CD4-positive, alpha-beta memory T cell (primary cell): ENCODE data around the gene CSTF1. TPM values are rescaled to one million over a fixed set of nuclear protein-coding genes. Genes with fewer than 3 reads are reported as not detected.
A peak's percentile ranks its signal among the peaks of the same experiment; 100 is the strongest.

Experiments used
- CTCF ChIA-PET: fragments of 350-600 bp; sonication (Branson Sonifier 250); formaldehyde crosslinking; loops from one replicate; lab custom pipeline; 2021; ENCODE audit warnings: inconsistent platforms; ENCODE audit not compliant: partially characterized antibody; lab: Charles Lee
- POLR2A ChIA-PET: fragments of 350-600 bp; sonication (Branson Sonifier 250); formaldehyde crosslinking; loops from one replicate; lab custom pipeline; 2021; ENCODE audit not compliant: partially characterized antibody; lab: Charles Lee
- DNase-seq, 5 donors: peaks; one replicate each; pipeline versions ENCODE4 v3.0.0 to v3.0.0-alpha.2; 2020 to 2022; ENCODE audit warnings: mixed read lengths in 1 of 5
- H3K27ac ChIP-seq: one replicate; pipeline ENCODE4 v1.7.0; 2013; ENCODE audit warnings: low read depth, low read length
- H3K27me3 ChIP-seq: 2 replicates; pipeline ENCODE4 v1.7.0; 2013; ENCODE audit warnings: mild to moderate bottlenecking, low read length, moderate library complexity; ENCODE audit not compliant: insufficient read depth
- H3K36me3 ChIP-seq: 2 replicates; pipeline ENCODE4 v1.7.0; 2013; ENCODE audit warnings: mild to moderate bottlenecking, low read length, moderate library complexity; ENCODE audit not compliant: insufficient read depth
- H3K4me1 ChIP-seq: 2 replicates; pipeline ENCODE4 v1.7.0; 2013; ENCODE audit warnings: mild to moderate bottlenecking, low read length, moderate library complexity; ENCODE audit not compliant: insufficient read depth
- H3K4me3 ChIP-seq, 2 donors: one replicate each; pipeline ENCODE4 v1.7.0; 2013; ENCODE audit warnings: low read length in 2 of 2, mild to moderate bottlenecking in 1 of 2
- H3K9me3 ChIP-seq, 2 donors: one replicate each; pipeline ENCODE4 v1.7.0; 2013; ENCODE audit warnings: low read length in 2 of 2, control low read depth in 1 of 2; ENCODE audit not compliant: control insufficient read depth in 1 of 2
- H3K27ac Mint-ChIP-seq, 7 donors: one replicate each; pipeline ENCODE4 v1.8.0; 2020 to 2021; ENCODE audit warnings: mixed read lengths in 7 of 7, mild to moderate bottlenecking in 6 of 7, inconsistent platforms in 3 of 7, moderate library complexity in 3 of 7
- H3K27me3 Mint-ChIP-seq, 2 donors: one replicate each; pipeline ENCODE4 v1.8.0; 2020 to 2021; ENCODE audit warnings: mixed read lengths in 2 of 2
- H3K36me3 Mint-ChIP-seq, 2 donors: one replicate each; pipeline ENCODE4 v1.8.0; 2020 to 2021; ENCODE audit warnings: mixed read lengths in 2 of 2, inconsistent platforms in 1 of 2, mild to moderate bottlenecking in 1 of 2
- H3K4me1 Mint-ChIP-seq, 4 donors: one replicate each; pipeline ENCODE4 v1.8.0; 2020 to 2021; ENCODE audit warnings: mixed read lengths in 4 of 4, mild to moderate bottlenecking in 1 of 4
- H3K4me3 Mint-ChIP-seq, 8 donors: one replicate each; pipeline ENCODE4 v1.8.0; 2020 to 2021; ENCODE audit warnings: mixed read lengths in 8 of 8, mild to moderate bottlenecking in 7 of 8, moderate library complexity in 6 of 8, inconsistent platforms in 3 of 8
- H3K9me3 Mint-ChIP-seq, 8 donors: one replicate each; pipeline ENCODE4 v1.8.0; 2020 to 2021; ENCODE audit warnings: mixed read lengths in 8 of 8, mild to moderate bottlenecking in 5 of 8, inconsistent platforms in 3 of 8, moderate library complexity in 1 of 8
- intact Hi-C: fragments of 100-400 bp; cut with micrococcal nuclease; formaldehyde crosslinking; loops from one replicate; pipeline ENCODE4 v1.15.1; 2023
- polyA plus RNA-seq, 2 donors: library from polyadenylated mRNA; unstranded; fragments of 300-500 nt; fragmentation: Illumina TruSeq; gene quantifications; one replicate each; pipeline ENCODE4 v1.2.3, GENCODE V29; 2021
- total RNA-seq, 2 experiments: library from RNA; stranded (reverse); gene quantifications; one replicate each; pipeline ENCODE4 v1.2.3, GENCODE V29; 2021

The CSTF1 gene
- total and polyA plus RNA-seq, 4 experiments from 2014 or later: 40.9 to 55.3 (median 49.0) TPM

DNA sequence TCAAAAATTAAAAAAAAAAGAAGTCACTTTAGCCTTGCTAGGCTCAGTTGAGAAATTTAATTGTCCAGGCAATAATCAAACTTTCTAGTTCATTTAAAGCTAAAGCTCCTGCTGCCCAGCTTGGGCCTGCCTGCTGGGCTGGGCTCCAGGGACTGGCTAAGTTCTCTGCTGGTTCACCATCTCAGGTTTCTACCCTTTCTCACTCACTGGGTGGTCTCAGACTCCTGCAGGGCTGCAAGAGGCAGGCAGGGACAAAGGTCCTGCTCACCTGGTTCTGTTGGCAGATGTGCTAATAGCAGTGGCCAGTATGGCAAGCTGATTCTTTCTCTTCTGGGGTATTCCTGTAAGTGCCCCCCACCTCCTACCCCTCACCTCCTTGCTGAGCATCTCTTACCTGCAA lies 54.8 kb downstream of the CSTF1 start:
- no peak overlapping the region for H3K4me3 Mint-ChIP-seq
- no peak overlapping the region for H3K4me3 ChIP-seq
- no peaks in the 10 kb centered on the region for H3K9me3 Mint-ChIP-seq
- POLR2A ChIA-PET: interaction anchor here (0.9 to 2.0 kb wide), 3 partner anchors 10 to 55 kb away, joined by 3 to 4 read pairs (median 3); partner anchors contain the start of genes AURKA and CSTF1
- no peak overlapping the region for H3K27ac ChIP-seq
- H3K4me1 Mint-ChIP-seq: peaks cover 6 to 20% (median 12%) of the 10 kb centered on the region in 4 donors
- H3K9me3 ChIP-seq: no peaks in the 10 kb centered on the region
- H3K27me3 ChIP-seq: no peaks in the 10 kb centered on the region
- peak overlapping the region in 3 of 7 donors; percentile 29 to 71 (median 61) for H3K27ac Mint-ChIP-seq
- no peak for DNase-seq
- H3K27me3 Mint-ChIP-seq: no peaks in the 10 kb centered on the region
- peaks cover 7% of the 10 kb centered on the region for H3K4me1 ChIP-seq
- H3K36me3 Mint-ChIP-seq: peaks cover 18 to 61% of the 10 kb centered on the region in 2 donors
- intact Hi-C loops: no loop called here
- CTCF ChIA-PET: interaction anchor here (1.3 kb wide), 1 partner anchor 9 kb away, joined by 4 read pairs; no protein-coding TSS in a partner anchor
- H3K36me3 ChIP-seq: peaks cover 13% of the 10 kb centered on the region

DNA sequence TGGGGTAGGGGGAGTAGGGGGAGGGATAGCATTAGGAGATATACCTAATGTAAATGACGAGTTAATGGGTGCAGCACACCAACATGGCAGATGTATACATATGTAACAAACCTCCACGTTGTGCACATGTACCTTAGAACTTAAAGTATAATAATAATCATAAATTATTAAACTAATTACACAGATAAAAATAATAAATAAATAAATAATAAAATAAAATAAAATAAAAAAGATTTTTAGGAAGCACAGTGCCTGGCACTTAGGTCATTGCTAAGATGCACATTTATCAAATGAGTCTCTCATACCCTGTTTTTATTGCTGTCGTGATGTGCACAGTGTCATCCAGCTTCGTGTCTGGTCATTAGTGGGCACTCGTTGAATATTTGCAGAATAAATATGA lies 57.0 kb downstream of the CSTF1 start:
- Mint-ChIP-seq H3K27ac (no peak overlapping the region), H3K36me3 (peaks cover 18 to 63% of the 10 kb centered on the region in 2 donors), H3K27me3 (no peaks in the 10 kb centered on the region), H3K4me3 (no peak overlapping the region), H3K4me1 (peaks cover 4 to 23% (median 14%) of the 10 kb centered on the region in 4 donors), H3K9me3 (no peaks in the 10 kb centered on the region)
- no peak overlapping the region for H3K27ac ChIP-seq
- no peak for DNase-seq
- no peaks in the 10 kb centered on the region for H3K9me3 ChIP-seq
- H3K27me3 ChIP-seq: no peaks in the 10 kb centered on the region
- peaks cover 18% of the 10 kb centered on the region for H3K36me3 ChIP-seq
- POLR2A ChIA-PET: no interaction called here
- intact Hi-C loops: no loop called here
- H3K4me1 ChIP-seq: peaks cover 5% of the 10 kb centered on the region
- CTCF ChIA-PET: no interaction called here
- no peak overlapping the region for H3K4me3 ChIP-seq

DNA sequence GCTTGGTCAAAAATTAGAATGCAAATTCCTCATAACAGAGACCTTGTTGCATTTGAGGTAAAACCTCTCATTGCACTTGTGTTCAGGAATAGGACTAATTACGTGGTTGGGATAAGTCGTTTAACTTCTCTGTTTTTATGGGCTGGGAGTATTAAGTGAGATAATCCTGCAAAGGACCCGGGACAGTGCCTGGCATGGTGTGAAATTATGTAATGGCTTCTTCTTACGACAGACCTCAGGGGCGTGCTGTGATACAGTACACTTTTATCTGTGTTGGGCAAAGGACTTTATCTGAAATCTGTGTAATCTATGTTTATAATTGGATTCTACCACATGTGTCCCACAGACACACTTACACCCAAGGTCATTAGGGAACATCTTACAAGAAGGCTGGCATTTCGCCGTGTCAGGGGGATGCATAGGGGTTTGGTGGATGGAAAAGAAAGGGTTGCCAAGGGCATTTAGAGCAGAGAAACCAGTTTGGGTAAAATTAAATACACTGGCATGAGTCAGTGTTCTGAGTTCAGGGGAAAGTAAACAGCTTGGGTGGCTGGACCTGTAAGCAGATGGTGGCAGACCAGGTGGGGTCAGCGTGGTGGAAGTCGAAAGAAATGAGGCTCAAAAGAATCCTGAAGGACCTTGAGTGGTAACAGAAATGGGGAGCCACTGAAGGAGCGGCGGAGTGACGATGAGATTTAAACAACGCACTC lies 58.8 kb downstream of the CSTF1 start:
- Histone ChIP-seq H3K36me3 (peaks cover 18% of the 10 kb centered on the region), H3K27me3 (no peaks in the 10 kb centered on the region), H3K4me3 (no peak overlapping the region), H3K4me1 (peaks cover 15% of the 10 kb centered on the region), H3K27ac (no peak overlapping the region), H3K9me3 (no peaks in the 10 kb centered on the region)
- Mint-ChIP-seq H3K4me1 (peaks cover 13 to 37% (median 24%) of the 10 kb centered on the region in 4 donors), H3K27ac (peak overlapping the region in 4 of 7 donors; percentile 15 to 77 (median 43)), H3K27me3 (no peaks in the 10 kb centered on the region), H3K9me3 (peaks cover 0 to 2% (median 0%) of the 10 kb centered on the region in 8 donors), H3K36me3 (peaks cover 23 to 57% of the 10 kb centered on the region in 2 donors), H3K4me3 (no peak overlapping the region)
- ChIA-PET POLR2A (interaction anchor here (1.0 kb wide), 1 partner anchor 59 kb away, joined by 3 read pairs; the partner anchor contains the start of genes AURKA and CSTF1), CTCF (no interaction called here)
- DNase-seq: no peak
- intact Hi-C loops: no loop called here

DNA sequence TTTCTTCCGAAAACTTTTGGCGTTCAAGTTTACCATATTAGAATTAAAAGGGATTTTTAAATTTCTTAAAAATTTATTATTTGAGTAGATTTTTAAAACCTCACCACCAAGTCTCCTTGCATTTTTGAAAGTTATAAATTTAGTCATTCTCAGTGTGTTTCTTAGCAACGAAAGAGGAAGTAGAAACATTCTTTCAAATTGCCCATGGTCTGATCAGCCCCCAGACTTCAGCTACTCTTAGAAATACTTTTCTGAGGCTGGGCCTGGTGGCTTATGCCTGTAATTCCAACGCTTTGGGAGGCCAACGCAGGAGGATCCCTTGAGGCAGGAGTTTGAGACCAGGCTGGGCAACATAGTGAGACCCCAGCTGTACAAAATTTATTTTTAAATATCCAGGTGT lies 60.9 kb downstream of the CSTF1 start:
- ChIA-PET CTCF (interaction anchor here (1.3 kb wide), 1 partner anchor 14 kb away, joined by 3 read pairs; no protein-coding TSS in a partner anchor), POLR2A (interaction anchor here (0.5 to 2.3 kb wide), 2 partner anchors 10 to 41 kb away, joined by 3 to 7 read pairs; partner anchors contain the start of gene CASS4)
- Mint-ChIP-seq H3K27me3 (no peaks in the 10 kb centered on the region), H3K9me3 (peaks cover 0 to 2% (median 0%) of the 10 kb centered on the region in 8 donors), H3K4me1 (peaks cover 13 to 42% (median 28%) of the 10 kb centered on the region in 4 donors), H3K27ac (peak overlapping the region in 4 of 7 donors; percentile 22 to 87 (median 72)), H3K36me3 (peaks cover 22 to 50% of the 10 kb centered on the region in 2 donors), H3K4me3 (no peak overlapping the region)
- Histone ChIP-seq H3K4me1 (peaks cover 15% of the 10 kb centered on the region), H3K36me3 (peaks cover 16% of the 10 kb centered on the region), H3K27ac (no peak overlapping the region), H3K27me3 (no peaks in the 10 kb centered on the region), H3K9me3 (no peaks in the 10 kb centered on the region), H3K4me3 (no peak overlapping the region)
- intact Hi-C loops: no loop called here
- DNase-seq: no peak

DNA sequence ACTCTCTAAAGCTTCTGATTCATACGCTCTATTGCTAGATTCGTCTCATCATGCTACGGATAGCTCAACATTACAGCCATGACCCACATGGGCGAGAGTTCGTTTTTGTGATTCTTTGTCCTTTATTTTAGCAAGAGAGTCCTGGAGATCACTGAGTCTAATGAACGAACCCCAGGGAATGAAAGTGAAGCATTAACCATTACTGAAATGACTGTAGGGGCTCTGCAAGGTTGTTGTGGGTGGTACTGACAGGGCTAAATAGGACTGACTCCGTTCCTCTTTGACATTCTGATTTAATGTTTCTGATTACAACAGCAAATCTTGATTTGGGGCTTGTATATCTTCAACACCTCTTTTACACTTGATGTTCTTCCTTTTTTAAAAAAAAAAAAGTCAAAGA lies 62.3 kb downstream of the CSTF1 start:
- ChIA-PET CTCF (no interaction called here), POLR2A (interaction anchor here (1.9 to 2.3 kb wide), 2 partner anchors 30 to 42 kb away, joined by 6 to 7 read pairs; partner anchors contain the start of gene CASS4)
- H3K27ac ChIP-seq: peak overlapping the region; percentile 6
- peaks cover 20% of the 10 kb centered on the region for H3K36me3 ChIP-seq
- no peaks in the 10 kb centered on the region for H3K9me3 ChIP-seq
- peaks cover 17 to 48% of the 10 kb centered on the region in 2 donors for H3K36me3 Mint-ChIP-seq
- intact Hi-C loops: no loop called here
- no peak overlapping the region for H3K4me3 ChIP-seq
- H3K27ac Mint-ChIP-seq: peak overlapping the region; percentile 77 to 87 (median 81)
- H3K4me1 Mint-ChIP-seq: peaks cover 16 to 48% (median 33%) of the 10 kb centered on the region in 4 donors
- no peaks in the 10 kb centered on the region for H3K27me3 Mint-ChIP-seq
- H3K27me3 ChIP-seq: no peaks in the 10 kb centered on the region
- H3K9me3 Mint-ChIP-seq: peaks cover 0 to 2% (median 0%) of the 10 kb centered on the region in 8 donors
- DNase-seq: no peak
- H3K4me3 Mint-ChIP-seq: peak overlapping the region in 5 of 8 donors; percentile 25 to 52 (median 41)
- H3K4me1 ChIP-seq: peaks cover 17% of the 10 kb centered on the region

Other genes with a start within 250 kb of the CSTF1 start
- gene MC3R, start 143.9 kb upstream of the CSTF1 start, total RNA-seq: not detected
- not detected for gene MC3R, start 143.9 kb upstream of the CSTF1 start, polyA plus RNA-seq
- 10 to 100 TPM; 28.7 to 32.0 TPM for gene FAM210B, start 33.7 kb upstream of the CSTF1 start, total RNA-seq
- gene FAM210B, start 33.7 kb upstream of the CSTF1 start, polyA plus RNA-seq: 10 to 100 TPM; 38.7 to 38.8 TPM
- 1 to 10 TPM; 1.3 to 1.7 TPM for gene AURKA, start 430 bp upstream of the CSTF1 start, total RNA-seq
- 1 to 10 TPM in 1 of 2 donors, under 1 TPM in 1; 0.81 to 2.8 TPM for gene AURKA, start 430 bp upstream of the CSTF1 start, polyA plus RNA-seq
- gene CASS4, start 19.6 kb downstream of the CSTF1 start, total RNA-seq: 10 to 100 TPM; 10.8 to 10.9 TPM
- gene CASS4, start 19.6 kb downstream of the CSTF1 start, polyA plus RNA-seq: 1 to 10 TPM; 3.3 to 4.9 TPM
- 10 to 100 TPM; 66.0 to 67.0 TPM for gene RTF2, start 76.0 kb downstream of the CSTF1 start, total RNA-seq
- gene RTF2, start 76.0 kb downstream of the CSTF1 start, polyA plus RNA-seq: 100 to 1,000 TPM; 123 to 129 TPM
- 1 to 10 TPM; 4.2 to 5.4 TPM for gene FAM209A, start 132.1 kb downstream of the CSTF1 start, total RNA-seq
- 1 to 10 TPM in 1 of 2 donors, under 1 TPM in 1; 0.30 to 1.0 TPM for gene FAM209A, start 132.1 kb downstream of the CSTF1 start, polyA plus RNA-seq
- 1 to 10 TPM; 2.2 TPM for gene FAM209B, start 140.6 kb downstream of the CSTF1 start, total RNA-seq
- gene FAM209B, start 140.6 kb downstream of the CSTF1 start, polyA plus RNA-seq: under 1 TPM; 0.32 to 0.58 TPM
- not detected for gene TFAP2C, start 236.7 kb downstream of the CSTF1 start, total RNA-seq
- not detected for gene TFAP2C, start 236.7 kb downstream of the CSTF1 start, polyA plus RNA-seq